GM19239 (cell line): Measurements from ENCODE around the gene RXRA.
A peak's percentile ranks its signal among the peaks of the same experiment; 100 is the strongest.

ENCODE experiments used
- DNase-seq: peaks from one replicate; pipeline ENCODE4 v3.0.0; 2011; ENCODE audit warnings: low spot score; ENCODE audit not compliant: insufficient read length
- FAIRE-seq: peaks from 2 replicates; lab custom pipeline; 2011; peaks lifted over from hg19 to GRCh38; lab: Jason Lieb, UNC

Gene RXRA

DNA sequence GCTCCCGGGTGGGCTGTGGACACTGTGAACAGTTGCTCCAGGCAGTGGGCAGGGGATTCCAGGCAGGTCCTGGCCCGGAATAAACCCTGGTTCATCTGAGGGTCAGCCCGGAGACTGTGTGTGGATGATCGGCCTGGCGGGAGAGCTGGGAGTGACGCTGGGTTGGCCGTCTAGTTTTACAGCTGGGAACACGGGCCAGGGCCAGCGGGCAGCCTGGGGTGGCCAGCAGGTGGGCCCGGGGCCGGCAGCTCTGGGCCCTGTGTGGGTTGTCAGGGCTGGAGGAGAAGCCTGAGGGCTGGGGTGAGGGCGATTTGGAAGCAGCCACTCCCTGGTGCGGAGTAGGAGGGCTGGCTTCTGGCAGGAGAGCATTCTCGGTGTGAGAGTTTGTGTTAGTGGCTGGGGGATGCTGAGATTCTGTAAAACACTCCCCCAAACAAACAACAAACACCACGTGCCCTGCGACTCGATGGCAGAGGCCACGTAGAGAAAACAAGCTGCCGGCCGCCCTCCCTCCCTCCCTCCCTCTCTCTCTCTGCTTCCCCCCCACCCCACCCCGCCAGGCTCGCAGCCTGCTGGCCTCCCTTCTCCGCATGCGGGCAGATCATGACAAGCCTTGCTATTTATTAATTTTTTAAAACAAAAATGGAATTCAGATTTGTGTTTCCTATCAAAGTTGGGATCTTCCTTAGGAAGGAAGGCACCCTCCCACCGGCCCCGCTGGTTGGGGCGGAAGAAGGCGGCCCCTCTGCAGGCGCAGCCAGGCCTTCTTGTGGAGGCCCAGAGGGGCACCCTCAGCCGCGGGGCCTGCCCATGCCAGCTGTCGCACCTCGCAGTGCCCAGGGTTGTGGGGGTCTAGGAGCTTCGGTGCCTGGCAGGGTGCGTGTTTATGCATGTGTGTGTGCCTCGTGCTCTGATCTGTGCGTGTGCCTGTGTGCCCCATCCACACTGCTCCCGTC is 49.5 kb downstream of the RXRA start:
- DNase-seq, result no peak
- FAIRE-seq, result no peak

DNA sequence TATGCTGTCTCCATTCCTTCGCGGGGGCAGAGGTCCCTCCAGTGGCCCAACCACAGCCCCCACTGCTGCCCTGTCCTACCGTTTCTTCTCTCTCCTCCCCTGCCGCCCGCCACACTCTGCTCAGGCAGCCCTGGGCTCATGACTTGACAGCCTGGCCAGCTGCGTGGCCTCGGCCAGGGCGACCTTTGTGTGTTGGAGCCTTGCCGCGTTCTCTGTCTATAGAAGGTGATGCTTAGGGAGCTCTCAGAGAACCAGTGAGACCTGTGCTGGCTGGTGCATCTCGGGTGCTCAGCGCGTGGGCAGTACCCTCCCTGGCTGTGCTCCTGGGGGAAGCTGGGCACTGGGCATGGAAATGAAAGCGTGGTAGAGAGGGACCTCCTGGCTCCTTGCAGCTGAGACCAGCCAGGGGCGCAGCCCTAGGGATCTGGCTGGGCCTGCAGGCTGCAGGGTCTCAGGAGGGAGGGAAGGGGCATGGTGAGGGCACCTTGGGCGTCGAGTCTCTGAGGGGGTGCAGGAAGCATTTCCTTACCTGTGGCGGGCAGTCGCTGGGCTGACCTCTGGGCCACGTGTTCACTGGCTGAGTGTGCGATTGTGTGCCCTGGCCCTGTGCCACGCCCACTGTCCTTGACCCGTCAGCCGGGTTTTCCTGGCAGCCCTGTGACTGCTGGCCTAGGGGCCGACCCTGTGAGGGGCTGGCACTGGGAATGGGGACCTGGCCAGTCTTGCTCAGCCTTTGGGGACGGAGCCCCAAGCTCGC is 50.3 kb downstream of the RXRA start:
- FAIRE-seq (no peak), DNase-seq (no peak)

DNA sequence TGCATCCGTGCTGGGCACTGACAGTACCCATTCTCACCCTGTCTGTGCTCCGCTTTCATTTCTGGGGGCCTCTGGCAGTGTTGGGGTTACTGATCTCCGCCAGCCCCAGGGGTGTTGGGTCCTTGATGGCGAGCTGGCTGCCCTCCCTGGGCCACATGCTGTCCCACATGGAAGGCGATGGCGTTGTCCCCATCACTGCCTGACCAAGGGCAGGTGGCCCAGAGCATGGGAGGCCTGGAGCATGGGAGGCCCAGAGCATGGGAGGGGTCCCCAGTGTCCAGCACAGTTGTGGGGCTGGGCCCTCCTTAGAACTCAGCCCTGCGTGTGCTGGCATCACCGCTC is 50.9 kb downstream of the RXRA start:
- FAIRE-seq (no peak), DNase-seq (no peak)

DNA sequence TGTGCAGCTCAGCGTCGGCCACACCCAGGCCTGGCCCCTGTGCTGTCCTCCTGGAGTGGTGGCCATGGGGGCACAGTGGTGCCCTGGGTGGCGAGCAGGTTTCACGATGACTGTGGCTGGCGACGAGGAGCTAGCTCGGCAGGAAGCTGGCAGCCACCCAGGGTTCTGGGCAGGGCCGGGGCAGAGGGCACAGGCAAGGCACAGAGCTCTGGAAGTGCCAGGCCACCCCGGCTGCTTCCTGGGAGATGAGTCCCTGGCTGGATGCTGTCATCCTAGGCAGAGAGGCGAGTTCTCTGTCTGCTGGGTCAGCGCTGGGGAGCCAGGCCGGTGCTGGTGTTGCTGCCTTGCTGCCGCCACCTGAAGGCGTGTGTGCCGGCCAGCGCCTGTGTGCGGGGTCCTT is 51.7 kb downstream of the RXRA start:
- no peak for DNase-seq
- FAIRE-seq, result no peak

DNA sequence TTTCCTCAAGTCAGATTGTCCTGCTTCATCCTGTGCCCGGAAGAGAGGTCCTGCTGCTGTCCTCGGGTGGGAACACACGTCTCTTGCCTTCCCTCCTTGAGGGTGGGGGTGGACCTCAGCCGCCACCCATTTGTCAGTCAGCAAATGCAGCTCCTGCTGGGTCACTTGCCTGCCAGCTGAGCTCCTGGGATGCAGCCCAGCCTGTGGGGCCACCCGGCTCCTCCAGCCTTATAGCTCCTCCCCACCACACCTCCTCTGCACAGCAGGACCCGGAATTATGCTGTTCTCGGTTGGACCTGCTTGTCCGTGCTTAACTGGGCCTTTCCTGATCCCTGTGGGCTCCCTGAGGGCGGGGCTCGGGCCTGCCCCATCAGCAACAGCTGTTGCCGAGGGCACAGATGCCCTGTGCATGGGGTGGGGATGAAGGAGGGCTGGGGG is 52.7 kb downstream of the RXRA start:
- DNase-seq (no peak), FAIRE-seq (no peak)

DNA sequence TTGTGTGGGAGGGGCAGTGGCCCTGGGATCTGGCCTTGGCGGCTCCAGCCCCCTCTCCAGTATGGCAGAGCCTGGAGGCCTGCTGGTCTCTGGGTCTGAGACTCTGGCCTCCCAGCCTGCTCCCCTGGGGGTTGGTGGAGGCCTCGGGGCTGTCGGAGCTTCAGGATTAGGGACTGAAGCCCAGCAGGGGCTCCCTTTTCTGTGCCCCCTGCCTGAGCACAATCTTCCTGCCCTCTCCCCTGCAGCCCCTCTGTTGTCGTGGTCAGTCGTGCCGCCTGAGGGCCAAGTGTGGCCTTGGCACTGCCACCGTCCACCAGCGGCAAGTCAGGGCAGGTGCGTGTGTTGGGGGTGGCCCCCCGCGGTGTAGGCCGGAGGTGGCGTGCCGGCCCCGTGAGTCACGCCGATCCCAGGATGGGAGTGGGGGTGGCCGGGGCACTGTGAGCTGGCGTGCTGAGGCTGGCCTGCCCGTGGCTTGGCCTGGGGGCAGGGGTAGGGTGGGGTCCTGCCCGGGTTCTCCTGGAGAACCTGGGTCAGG is 53.6 kb downstream of the RXRA start:
- no peak for FAIRE-seq

DNA sequence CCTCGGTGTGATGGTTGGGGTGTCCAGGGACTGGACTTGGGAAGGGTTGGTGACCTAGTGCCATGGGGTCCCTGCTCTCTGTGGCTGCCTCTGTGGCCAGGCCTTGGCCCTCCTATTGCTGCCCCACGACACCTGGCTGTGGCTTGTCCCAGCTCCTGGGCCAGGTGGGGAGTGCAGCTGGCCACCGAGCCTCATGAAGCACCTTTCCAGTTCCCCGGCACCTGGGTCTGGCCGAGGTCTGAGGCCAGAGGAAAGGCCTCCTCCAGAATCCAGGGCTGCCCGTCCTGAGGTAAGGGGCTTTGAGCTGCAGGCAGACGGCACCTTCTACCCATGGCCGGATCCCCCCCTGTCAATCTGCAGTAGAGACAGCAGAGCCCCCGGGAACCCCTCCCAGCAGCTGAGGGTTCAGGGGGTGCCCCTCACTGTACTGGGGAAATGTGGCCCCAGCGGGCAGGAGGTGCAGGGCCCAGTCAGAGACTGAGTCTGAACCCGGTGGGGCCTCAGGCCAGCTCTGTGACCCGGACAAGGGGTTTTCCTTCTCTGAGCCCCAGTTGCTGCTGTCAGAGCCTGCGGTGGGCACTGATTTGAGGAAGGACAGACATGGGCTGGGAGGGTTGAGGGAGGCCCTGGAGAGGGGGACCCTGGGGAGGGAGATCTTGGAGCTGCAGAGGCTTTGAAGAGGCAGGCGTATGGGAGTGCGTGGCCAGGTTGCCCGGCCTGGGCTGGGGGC is 54.5 kb downstream of the RXRA start:
- FAIRE-seq (no peak), DNase-seq (no peak)

More for the DNA sequence above, 53.6 kb downstream of the RXRA start:
- no peak for DNase-seq

DNA sequence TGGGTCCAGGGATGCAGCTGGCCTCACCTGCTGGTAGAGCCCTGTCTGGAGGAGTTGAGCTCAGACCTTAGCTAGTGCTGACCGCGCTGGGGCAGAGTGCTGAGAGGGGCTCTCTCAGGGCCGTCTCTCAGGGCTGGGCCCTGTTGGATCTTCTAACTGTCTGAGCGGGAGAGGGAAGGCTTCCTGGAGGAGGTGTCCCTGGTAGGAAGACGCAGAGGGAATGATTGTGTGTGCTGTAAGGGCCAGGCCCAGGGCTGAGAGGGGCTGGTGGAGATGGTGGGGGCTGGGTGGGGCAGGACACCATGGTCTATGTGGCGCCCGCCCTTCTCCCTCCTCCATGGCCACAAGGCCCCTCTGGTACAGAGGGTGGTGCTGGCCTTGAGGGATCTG is 55.0 kb downstream of the RXRA start:
- DNase-seq, result no peak
- no peak for FAIRE-seq

DNA sequence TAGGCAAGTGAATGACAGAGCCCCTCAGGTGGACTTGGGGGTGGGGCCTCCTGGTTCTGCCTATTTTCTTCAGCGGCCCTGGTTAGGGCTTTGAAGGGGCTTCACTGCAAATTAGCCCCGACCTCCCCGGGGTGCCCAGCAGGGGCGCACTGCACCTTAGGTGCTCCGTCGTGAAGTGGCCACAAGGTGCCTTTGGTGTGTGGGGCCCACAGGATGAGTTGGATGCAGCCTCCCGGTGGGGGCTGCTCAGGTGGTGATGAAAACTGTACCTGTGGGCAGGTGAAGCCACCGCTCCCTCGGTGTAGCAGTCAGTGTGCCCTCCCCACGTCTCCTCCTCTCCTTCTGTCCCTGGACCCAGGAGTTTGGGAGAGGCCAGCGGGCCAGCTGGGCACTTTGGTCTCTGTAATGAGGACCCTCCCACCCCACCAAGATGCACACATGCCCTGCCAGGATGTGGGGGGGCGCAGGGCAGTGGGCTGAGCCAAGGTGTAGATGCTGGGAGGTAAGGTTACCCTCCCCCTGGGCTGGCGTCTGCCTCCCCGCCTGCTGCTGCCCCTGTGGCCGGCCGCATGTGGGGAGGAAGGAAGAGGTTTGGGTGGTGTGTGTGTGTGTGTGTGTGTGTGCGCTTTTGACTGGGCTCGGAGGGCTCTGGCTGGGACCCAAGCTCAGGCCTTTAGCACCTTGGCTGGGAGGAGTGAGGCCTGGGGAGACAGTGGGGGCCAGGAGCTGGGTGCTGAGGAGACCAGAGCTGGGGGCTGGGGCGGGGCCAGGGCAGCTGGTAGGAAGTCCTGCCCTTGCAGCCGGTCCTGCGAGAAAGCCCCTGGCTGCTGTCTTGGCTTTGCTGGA is 55.6 kb downstream of the RXRA start:
- FAIRE-seq (no peak), DNase-seq (no peak)

DNA sequence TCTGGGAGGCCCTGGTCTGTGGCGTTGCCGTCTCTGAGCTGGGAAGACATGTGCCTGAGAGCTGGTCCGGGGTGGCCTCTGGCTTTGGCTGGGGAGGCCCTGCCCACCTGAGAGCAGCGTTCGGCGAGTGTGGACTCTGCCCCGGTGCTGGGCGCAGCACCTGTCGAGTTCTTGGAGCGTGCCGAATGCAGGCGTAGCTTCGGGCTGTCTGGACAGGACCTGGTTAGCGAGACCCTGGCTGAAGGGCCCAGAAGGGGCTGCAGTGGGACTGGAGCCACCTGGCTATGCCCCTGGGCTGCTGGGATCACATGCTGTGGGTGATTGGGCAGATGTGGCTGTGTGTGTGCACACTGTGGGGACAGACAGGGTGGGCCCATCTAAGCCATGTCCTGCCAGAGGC is 56.5 kb downstream of the RXRA start:
- DNase-seq (no peak), FAIRE-seq (no peak)

DNA sequence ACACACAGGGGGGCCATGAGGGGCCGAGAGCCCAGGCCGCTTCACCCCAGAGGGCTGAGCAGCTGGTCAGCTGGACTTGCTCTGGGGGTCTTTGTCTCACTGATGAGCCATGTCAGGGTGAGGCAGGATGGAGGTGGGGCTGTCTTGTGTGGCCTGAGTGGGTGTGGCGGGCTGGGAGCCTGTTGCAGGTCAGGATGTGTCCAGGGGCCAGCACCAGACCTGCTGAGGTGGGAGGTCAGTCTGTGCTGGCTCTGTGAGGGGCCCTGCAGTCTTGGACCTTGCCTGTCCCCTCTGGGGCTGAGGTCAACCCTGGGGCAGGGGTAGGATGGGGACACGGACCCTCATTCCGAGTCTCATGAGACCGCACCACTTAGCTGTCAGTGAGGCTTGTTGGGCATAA is 56.9 kb downstream of the RXRA start:
- DNase-seq, result no peak

DNA sequence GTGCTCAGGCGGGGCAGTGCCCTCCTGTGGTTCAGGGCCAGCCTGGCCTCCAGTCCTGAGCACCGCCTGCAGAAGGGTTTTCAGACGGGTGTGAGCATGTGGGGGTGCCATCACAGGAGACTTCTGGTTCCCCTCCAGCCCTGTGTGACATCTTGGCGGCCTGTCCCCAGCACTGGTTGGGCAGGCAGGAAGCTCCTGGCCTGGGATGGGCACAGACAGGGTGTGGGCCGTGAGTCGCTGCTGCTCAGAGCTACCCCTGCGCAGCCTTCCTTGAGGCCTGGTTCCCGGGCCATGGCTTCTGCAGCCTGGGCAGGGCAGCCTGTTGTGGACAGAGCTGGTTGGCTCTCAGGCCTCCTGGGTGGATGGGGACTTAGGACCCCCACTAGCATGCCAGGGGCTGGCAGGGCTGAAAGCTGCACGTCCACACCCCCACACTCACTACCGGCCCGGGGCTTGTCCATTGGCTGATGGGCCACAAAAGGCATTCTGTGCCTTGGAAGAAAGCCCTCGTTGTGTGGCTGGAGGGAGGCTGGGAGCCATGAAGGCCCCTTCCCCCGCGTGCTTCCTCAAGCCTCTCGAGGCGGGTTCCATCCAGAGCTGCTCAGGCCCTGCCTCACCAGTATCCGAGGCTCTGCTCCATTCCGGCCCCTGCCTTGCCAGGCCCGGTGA is 58.7 kb downstream of the RXRA start:
- DNase-seq (no peak), FAIRE-seq (no peak)

More for the DNA sequence above, 56.9 kb downstream of the RXRA start:
- FAIRE-seq, result no peak

DNA sequence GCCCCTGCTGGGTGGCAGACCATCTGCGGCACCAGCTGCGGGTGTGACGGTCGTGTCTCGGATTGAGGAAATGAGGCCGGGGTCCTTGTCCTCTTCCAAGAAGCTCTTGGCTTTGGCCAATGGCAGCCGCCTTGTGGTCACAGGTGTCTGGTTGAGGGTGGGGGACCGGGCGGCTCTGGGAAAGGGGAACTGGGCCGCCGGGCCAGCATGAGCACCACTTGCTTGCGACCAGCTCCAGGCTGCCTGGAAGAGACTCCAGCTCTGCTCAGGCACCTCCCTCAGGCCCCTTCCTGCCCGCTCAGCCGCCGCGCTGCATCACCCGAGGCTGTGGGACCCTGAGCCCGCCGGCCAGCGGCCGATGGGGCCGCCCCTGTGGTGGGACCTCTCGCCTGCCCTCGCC is 59.7 kb downstream of the RXRA start:
- FAIRE-seq, result no peak
- no peak for DNase-seq

DNA sequence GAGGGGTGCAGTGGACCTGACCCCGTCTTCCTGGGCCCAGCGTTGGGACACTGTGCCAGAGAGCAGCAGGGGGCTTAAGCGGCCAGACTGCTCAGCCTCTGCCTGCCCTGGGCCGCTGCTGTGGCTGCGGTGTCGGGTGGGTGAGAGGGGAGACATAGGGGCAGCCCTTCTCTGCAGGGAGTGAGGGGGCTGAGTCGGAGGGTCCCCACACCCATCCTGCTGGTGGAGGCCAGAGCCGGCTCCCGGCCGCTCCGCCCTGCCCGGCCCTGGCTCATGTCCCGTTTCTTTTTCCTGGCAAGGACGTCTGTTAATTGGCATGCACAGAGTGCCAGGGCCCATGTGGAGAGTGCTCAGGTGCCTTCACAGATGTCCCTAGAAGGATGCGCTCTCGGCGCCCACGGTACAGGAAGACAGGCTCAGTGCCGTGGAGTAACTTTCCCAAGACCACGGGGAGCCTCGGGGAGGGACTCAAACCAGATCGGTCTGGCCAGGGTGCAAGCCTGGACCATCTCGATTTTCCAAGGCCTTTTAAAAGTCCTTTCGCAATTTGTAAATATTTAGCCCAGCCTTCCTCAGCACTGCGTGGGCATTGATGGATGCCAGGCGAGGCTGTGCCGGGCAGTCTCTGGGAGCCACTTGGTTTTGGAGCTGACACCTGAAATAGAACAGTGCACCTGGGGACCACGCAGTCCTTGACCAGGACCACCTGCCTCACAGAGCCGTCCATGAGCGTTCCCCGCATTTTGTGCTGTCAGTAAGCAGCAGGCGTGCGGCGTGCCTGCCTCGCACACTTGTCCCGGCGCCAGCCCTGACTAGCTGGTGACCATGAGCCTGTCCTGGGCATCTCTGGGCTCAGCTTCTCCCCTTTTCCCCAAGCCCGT is 60.9 kb downstream of the RXRA start:
- DNase-seq (no peak), FAIRE-seq (no peak)

DNA sequence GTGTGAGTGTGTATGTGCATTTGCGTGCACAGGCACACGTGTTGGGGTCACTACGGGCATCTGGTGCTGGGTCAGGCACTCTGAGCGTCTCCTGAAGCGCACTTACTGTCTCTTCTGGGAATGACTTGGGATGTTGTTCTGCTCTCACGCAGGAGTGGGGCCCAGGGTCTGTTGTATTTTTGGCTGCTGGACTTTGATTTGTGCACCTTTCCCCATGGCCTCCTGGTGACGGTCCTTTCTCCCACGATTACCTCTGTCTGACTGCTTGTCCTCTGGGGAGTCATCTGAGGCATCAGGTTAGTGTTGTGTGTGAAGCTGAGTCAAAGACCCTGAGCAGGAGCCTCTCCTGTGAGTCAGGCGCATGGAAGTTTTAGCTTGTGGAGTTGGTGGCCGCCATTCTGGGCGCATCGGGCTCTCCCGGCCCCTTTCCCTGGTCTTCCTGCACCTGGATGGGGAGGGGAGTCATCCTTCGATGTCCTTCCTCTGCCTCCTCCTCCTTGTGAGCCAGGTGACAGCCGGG is 62.1 kb downstream of the RXRA start:
- FAIRE-seq (no peak), DNase-seq (no peak)

DNA sequence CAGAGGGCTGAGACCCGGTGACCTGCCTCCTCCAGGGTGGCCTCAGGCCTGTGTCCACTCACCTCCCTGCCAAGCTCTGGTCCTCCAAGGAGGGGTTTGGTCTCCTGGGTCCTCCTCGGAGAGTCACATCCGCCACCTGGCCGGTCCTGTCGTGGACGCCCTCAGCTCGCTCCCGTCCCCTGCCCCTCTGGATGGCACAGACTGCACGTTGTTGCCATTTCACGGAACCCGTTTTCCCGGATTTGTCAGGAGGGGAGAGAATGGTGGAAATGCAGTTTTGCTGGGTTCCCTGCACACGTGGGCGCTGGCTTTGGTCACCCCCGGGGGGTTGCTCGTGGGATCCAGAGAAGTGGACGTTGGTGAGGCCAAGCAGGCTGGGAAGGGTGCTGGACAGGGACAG is 62.7 kb downstream of the RXRA start:
- FAIRE-seq (no peak), DNase-seq (no peak)

DNA sequence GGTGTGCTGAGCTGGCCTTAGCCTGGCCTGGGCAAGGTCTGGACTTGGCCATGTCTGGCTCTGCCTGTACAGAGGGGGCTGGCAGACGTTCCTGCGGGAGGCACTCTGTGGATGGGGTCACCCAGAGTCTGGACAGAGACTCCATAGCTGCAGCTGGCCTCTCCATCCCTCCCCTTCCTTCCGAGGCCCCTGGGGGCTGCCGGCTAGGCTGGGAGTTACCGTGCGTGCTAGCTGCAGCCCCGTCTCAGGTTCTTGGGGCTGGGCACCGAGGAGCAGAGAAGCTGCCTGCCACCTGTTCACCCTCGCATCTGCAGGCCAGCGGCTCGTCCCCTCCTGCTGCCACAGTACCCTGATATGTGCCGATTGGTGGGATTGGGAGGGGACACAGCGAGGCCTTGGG is 63.4 kb downstream of the RXRA start:
- DNase-seq, result no peak
- no peak for FAIRE-seq

DNA sequence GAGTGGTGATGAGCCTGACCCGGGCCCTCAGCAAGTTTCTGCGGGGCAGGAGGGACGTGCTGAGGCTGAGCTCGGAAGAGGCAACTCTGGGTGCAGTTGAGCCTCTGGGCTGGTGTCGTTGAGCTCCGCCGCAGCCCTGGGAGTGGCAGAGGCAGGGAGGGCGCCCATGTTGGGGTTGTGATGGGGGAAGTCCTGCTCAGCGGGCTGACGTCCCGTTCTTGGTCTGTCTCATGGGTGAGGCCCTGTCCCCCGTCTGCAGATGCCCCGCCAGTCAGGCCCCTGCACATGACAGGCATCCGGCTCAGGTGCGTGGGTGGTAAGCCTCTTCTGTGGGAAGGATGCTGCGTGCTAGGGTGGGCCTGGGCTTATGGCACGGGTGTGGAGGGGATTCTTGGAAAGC is 64.3 kb downstream of the RXRA start:
- peak; percentile 76 for DNase-seq
- FAIRE-seq, result peak; percentile 37
